ENCODE results near the gene DENND1B.

DNA sequence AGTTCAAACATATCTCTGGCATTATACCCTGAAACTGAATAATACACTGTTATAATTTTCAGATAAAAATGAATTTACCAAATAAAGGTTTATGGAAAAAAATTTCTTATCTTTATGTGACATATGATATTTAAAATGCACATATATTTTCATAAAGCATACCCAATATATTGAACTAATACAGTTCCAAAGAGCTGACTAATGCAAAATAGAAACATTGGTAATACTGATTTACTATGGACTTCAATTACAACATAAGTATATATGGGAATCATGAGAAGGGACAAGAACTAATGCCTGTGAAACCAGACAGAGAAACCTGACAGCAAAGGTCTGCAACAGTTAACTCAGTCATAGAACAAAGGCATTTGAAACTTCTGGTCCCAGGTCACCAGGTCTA lies 153.5 kb downstream of the DENND1B start:
- TF ChIP-seq, protein P1, sequence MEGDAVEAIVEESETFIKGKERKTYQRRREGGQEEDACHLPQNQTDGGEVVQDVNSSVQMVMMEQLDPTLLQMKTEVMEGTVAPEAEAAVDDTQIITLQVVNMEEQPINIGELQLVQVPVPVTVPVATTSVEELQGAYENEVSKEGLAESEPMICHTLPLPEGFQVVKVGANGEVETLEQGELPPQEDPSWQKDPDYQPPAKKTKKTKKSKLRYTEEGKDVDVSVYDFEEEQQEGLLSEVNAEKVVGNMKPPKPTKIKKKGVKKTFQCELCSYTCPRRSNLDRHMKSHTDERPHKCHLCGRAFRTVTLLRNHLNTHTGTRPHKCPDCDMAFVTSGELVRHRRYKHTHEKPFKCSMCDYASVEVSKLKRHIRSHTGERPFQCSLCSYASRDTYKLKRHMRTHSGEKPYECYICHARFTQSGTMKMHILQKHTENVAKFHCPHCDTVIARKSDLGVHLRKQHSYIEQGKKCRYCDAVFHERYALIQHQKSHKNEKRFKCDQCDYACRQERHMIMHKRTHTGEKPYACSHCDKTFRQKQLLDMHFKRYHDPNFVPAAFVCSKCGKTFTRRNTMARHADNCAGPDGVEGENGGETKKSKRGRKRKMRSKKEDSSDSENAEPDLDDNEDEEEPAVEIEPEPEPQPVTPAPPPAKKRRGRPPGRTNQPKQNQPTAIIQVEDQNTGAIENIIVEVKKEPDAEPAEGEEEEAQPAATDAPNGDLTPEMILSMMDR (conservative IDR thresholded peaks at IDR 0.05 in 1 of 2, IDR thresholded peaks at IDR 0.05 in 1 of 2; ENCODE audit: low read depth in 1 of 2, low read length in 2 of 2) = no peak
- no peak for TF ChIP-seq EZH2 (IDR thresholded peaks at IDR 0.05; ENCODE audit: low read length, missing control alignments)

All from fibroblast of lung (primary cell).